ENCODE results near the gene PPT2.

DNA sequence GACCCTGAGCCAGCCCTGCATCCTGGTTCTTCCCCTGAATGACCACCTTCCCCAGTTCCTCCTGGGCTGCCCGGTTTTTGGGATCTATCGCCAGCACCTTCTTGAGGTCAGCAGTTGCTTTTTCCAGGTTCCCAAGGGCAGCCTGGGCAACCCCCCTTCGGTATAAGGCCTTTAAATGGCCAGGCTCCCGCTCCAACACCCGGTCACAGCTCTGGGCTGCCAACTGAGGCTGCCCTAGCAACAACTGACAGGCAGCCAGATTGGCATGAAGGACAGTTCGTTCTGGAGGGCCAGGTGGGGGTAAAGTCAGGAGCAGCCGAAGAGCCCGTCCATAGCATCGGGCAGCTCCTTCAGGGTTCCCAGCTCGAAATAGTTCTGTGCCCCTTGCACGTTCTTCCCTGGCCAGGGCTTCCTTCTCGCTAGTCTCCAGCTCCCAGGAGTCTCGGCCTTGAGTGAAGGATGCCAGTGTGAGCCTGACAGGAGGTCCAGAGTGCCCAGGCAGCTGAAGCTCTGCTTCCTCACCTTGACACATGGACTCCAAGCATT is 25.1 kb upstream of the PPT2 start:
- TF ChIP-seq CTCF (conservative IDR thresholded peaks at IDR 0.05; ENCODE audit: low read depth in 2 of 2): no peak
- TF ChIP-seq EZH2phosphoT487 (IDR thresholded peaks at IDR 0.05; ENCODE audit: unreplicated experiment): no peak
- TF ChIP-seq STAT1 (IDR thresholded peaks at IDR 0.05; ENCODE audit: unreplicated experiment): no peak
- no peak for TF ChIP-seq CREB1 (CRISPR knock-in tag; IDR thresholded peaks at IDR 0.05; ENCODE audit: low read depth)
- TF ChIP-seq REST (IDR thresholded peaks at IDR 0.05; ENCODE audit: unreplicated experiment): no peak
- no peak for TF ChIP-seq POLR2AphosphoS5 (IDR thresholded peaks at IDR 0.05; ENCODE audit: low read depth)
- TF ChIP-seq EZH2 (IDR thresholded peaks at IDR 0.05; ENCODE audit: low read depth, unreplicated experiment): no peak
- TF ChIP-seq JUNB (IDR thresholded peaks at IDR 0.05; ENCODE audit: unreplicated experiment): no peak
- TF ChIP-seq, protein P1, sequence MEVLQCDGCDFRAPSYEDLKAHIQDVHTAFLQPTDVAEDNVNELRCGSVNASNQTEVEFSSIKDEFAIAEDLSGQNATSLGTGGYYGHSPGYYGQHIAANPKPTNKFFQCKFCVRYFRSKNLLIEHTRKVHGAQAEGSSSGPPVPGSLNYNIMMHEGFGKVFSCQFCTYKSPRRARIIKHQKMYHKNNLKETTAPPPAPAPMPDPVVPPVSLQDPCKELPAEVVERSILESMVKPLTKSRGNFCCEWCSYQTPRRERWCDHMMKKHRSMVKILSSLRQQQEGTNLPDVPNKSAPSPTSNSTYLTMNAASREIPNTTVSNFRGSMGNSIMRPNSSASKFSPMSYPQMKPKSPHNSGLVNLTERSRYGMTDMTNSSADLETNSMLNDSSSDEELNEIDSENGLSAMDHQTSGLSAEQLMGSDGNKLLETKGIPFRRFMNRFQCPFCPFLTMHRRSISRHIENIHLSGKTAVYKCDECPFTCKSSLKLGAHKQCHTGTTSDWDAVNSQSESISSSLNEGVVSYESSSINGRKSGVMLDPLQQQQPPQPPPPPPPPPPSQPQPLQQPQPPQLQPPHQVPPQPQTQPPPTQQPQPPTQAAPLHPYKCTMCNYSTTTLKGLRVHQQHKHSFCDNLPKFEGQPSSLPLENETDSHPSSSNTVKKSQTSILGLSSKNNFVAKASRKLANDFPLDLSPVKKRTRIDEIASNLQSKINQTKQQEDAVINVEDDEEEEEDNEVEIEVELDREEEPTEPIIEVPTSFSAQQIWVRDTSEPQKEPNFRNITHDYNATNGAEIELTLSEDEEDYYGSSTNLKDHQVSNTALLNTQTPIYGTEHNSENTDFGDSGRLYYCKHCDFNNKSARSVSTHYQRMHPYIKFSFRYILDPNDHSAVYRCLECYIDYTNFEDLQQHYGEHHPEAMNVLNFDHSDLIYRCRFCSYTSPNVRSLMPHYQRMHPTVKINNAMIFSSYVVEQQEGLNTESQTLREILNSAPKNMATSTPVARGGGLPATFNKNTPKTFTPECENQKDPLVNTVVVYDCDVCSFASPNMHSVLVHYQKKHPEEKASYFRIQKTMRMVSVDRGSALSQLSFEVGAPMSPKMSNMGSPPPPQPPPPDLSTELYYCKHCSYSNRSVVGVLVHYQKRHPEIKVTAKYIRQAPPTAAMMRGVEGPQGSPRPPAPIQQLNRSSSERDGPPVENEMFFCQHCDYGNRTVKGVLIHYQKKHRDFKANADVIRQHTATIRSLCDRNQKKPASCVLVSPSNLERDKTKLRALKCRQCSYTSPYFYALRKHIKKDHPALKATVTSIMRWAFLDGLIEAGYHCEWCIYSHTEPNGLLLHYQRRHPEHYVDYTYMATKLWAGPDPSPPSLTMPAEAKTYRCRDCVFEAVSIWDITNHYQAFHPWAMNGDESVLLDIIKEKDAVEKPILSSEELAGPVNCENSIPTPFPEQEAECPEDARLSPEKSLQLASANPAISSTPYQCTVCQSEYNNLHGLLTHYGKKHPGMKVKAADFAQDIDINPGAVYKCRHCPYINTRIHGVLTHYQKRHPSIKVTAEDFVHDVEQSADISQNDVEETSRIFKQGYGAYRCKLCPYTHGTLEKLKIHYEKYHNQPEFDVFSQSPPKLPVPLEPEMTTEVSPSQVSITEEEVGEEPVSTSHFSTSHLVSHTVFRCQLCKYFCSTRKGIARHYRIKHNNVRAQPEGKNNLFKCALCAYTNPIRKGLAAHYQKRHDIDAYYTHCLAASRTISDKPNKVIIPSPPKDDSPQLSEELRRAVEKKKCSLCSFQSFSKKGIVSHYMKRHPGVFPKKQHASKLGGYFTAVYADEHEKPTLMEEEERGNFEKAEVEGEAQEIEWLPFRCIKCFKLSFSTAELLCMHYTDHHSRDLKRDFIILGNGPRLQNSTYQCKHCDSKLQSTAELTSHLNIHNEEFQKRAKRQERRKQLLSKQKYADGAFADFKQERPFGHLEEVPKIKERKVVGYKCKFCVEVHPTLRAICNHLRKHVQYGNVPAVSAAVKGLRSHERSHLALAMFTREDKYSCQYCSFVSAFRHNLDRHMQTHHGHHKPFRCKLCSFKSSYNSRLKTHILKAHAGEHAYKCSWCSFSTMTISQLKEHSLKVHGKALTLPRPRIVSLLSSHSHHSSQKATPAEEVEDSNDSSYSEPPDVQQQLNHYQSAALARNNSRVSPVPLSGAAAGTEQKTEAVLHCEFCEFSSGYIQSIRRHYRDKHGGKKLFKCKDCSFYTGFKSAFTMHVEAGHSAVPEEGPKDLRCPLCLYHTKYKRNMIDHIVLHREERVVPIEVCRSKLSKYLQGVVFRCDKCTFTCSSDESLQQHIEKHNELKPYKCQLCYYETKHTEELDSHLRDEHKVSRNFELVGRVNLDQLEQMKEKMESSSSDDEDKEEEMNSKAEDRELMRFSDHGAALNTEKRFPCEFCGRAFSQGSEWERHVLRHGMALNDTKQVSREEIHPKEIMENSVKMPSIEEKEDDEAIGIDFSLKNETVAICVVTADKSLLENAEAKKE (CRISPR knock-in tag; IDR thresholded peaks at IDR 0.05): no peak
- TF ChIP-seq NANOG (IDR thresholded peaks at IDR 0.05; ENCODE audit: borderline replicate concordance): no peak

Measured in GM23338 (cell line).